ENCODE results near the gene ASAP2. TPM values are rescaled to one million over a fixed set of nuclear protein-coding genes. Genes with fewer than 3 reads are reported as not detected.

Gene ASAP2
- total RNA-seq, 1 donor, result 66.2 TPM

DNA sequence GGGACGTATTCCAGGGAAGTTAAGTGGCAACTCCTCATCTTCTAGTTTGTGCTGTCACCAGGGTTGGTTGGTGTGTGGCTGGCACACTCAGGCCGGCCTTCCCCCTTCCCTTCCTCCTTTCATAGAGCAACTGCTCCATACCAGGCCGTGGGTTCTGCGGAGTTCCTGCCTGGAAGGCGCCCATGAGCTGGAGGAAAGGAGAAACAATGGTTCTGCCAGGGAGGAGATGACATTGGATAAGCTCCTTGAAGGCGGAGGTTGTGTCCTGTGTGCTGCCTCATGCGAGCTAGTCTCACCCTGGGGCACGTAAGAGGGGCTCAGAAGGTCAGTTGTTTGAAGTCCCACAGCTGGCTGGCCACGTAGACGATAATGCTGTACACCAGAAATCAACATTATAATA is 19.2 kb downstream of the ASAP2 start:
- H3K36me3 ChIP-seq (ENCODE audit: insufficient read depth, low read length), result no peaks in the 10 kb centered on the region
- no peak overlapping the region for H3K4me3 ChIP-seq (ENCODE audit: insufficient read depth, low read length)
- H4K20me1 ChIP-seq (ENCODE audit: insufficient read depth, low read length), result peaks cover 13% of the 10 kb centered on the region
- no peak overlapping the region for H2AFZ ChIP-seq (ENCODE audit: low read length)
- DNase-seq (ENCODE audit: insufficient read length, low spot score, missing footprints), result no peak
- H3K79me2 ChIP-seq (ENCODE audit: insufficient read depth, low read length), result peaks cover 92% of the 10 kb centered on the region
- H3K27ac ChIP-seq (ENCODE audit: low read depth, low read length), result peak overlapping the region; percentile 5
- no peak overlapping the region for H3K4me2 ChIP-seq (ENCODE audit: insufficient read depth, low read length)
- TF ChIP-seq, protein P1, sequence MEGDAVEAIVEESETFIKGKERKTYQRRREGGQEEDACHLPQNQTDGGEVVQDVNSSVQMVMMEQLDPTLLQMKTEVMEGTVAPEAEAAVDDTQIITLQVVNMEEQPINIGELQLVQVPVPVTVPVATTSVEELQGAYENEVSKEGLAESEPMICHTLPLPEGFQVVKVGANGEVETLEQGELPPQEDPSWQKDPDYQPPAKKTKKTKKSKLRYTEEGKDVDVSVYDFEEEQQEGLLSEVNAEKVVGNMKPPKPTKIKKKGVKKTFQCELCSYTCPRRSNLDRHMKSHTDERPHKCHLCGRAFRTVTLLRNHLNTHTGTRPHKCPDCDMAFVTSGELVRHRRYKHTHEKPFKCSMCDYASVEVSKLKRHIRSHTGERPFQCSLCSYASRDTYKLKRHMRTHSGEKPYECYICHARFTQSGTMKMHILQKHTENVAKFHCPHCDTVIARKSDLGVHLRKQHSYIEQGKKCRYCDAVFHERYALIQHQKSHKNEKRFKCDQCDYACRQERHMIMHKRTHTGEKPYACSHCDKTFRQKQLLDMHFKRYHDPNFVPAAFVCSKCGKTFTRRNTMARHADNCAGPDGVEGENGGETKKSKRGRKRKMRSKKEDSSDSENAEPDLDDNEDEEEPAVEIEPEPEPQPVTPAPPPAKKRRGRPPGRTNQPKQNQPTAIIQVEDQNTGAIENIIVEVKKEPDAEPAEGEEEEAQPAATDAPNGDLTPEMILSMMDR (IDR thresholded peaks at IDR 0.05; ENCODE audit: extremely low read depth, low read depth, low read length), result no peak
- no peaks in the 10 kb centered on the region for H3K27me3 ChIP-seq (ENCODE audit: insufficient read depth, low read length)
- peaks cover 48% of the 10 kb centered on the region for H3K4me1 ChIP-seq (ENCODE audit: insufficient read depth, low read length)
- no peaks in the 10 kb centered on the region for H3K9me3 ChIP-seq (ENCODE audit: low read depth, low read length)

DNA sequence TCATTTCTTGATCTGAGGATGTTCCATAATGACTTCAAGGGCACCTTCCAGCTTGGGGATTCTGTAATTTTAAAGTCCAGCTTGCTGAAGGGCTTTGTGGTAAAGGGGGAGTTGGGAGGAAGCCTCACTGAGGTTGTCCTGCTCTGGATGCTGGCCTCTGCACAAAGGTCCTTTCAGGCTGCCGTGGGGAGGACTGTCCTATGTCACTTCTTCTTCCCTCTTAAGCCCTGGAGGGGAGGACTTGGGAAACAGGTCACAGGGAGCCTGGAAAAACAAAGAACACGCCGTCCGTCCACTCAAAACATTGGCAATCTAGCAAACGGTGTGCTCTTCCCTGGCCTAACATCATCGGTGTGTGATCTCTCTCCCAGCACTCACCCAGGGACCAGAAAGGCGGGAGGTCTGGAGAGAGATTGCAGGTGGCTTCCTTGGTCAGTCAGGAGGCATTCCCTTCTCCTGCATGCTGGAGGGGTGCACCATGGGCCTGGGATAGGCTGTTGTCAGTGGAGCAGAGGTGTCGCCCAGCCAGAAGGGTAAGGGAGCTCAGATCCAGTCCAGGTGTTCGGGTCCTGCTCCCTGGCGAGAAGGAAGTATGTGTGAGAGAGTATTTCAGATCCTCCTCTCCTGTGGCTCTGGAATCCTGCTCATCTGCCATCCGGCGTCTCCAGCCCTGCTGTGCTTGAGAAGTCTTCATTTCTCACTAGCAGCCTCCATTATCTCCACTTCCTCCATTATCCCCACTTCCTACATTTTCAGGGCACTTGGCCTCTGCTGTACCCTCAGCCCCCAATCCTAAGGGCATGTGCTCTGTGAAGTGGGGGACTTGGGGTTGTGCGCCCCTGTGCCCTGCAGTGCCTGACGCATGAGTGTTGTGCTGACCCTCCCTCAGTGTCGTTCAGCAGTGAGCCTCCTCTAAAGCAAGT is 20.1 kb downstream of the ASAP2 start:
- H3K79me2 ChIP-seq (ENCODE audit: insufficient read depth, low read length), result peaks cover 92% of the 10 kb centered on the region
- peaks cover 13% of the 10 kb centered on the region for H4K20me1 ChIP-seq (ENCODE audit: insufficient read depth, low read length)
- H3K4me1 ChIP-seq (ENCODE audit: insufficient read depth, low read length), result peaks cover 54% of the 10 kb centered on the region

DNA sequence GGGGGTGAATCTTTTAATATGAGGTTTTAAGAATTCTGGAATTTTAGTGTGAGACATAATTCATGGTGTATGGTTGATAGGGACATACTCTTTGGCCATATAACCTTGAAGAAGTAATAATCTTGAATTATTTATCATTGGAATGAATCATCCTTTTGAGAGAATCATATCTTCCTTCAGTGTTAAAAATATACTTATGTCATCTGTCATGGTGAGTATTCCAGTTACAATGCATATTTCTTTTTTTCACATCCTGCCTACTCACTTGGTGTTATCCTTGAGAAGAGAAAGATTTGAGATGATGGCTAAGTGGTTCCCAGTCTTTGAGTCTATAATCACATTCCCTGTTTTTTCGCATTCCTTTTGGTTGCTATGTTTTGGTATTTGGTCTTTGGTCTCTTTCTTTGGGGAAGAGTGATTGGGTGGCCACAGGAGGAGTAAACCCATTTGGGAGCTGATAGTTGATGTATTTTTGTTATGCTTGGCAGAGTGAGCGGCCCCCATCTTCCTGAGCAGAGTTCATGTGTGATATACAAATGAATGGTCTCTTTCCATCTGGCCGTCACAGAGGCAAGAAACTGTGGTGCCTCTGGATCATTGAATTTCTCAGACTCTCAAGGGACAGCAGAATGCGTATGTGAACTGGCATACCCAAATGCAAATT is 21.6 kb downstream of the ASAP2 start:
- DNase-seq (ENCODE audit: insufficient read length, low spot score, missing footprints), result peak; percentile 92

More for the DNA sequence above, 20.1 kb downstream of the ASAP2 start:
- no peak overlapping the region for H2AFZ ChIP-seq (ENCODE audit: low read length)
- H3K4me2 ChIP-seq (ENCODE audit: insufficient read depth, low read length), result no peak overlapping the region
- TF ChIP-seq, protein P1 (IDR thresholded peaks at IDR 0.05; ENCODE audit: extremely low read depth, low read depth, low read length), result no peak
- H3K36me3 ChIP-seq (ENCODE audit: insufficient read depth, low read length), result no peaks in the 10 kb centered on the region
- H3K4me3 ChIP-seq (ENCODE audit: insufficient read depth, low read length), result no peak overlapping the region
- peak overlapping the region; percentile 96 for H3K27ac ChIP-seq (ENCODE audit: low read depth, low read length)
- no peak for DNase-seq (ENCODE audit: insufficient read length, low spot score, missing footprints)
- H3K9me3 ChIP-seq (ENCODE audit: low read depth, low read length), result no peaks in the 10 kb centered on the region
- H3K27me3 ChIP-seq (ENCODE audit: insufficient read depth, low read length), result no peaks in the 10 kb centered on the region

More for the DNA sequence above, 21.6 kb downstream of the ASAP2 start:
- Histone ChIP-seq H3K9me3 (ENCODE audit: low read depth, low read length) (no peaks in the 10 kb centered on the region), H4K20me1 (ENCODE audit: insufficient read depth, low read length) (peaks cover 6% of the 10 kb centered on the region), H3K27me3 (ENCODE audit: insufficient read depth, low read length) (no peaks in the 10 kb centered on the region), H3K4me1 (ENCODE audit: insufficient read depth, low read length) (peaks cover 58% of the 10 kb centered on the region), H3K36me3 (ENCODE audit: insufficient read depth, low read length) (no peaks in the 10 kb centered on the region), H3K27ac (ENCODE audit: low read depth, low read length) (peak overlapping the region; percentile 96), H3K4me3 (ENCODE audit: insufficient read depth, low read length) (peak overlapping the region; percentile 4), H3K4me2 (ENCODE audit: insufficient read depth, low read length) (peak overlapping the region; percentile 57), H2AFZ (ENCODE audit: low read length) (no peak overlapping the region), H3K79me2 (ENCODE audit: insufficient read depth, low read length) (peaks cover 92% of the 10 kb centered on the region)
- TF ChIP-seq, protein P1 (IDR thresholded peaks at IDR 0.05; ENCODE audit: extremely low read depth, low read depth, low read length), result no peak

All from osteoblast (primary cell).